Caco-2 (cell line): ENCODE measurements around the gene KCTD17. TPM values are rescaled to one million over a fixed set of nuclear protein-coding genes. Genes with fewer than 3 reads are reported as not detected.

Experiments used
- BruUV-seq: library from RNA; stranded (reverse); fragments of 400-500 nt; replicated peaks from 2 replicates; lab custom pipeline; 2021; lab: Mats Ljungman, UMichigan
- CTCF ChIA-PET: fragments of 300-600 bp; sonication (Branson Sonifier 250); formaldehyde crosslinking; loops from one replicate; lab custom pipeline; 2022; ENCODE audit warnings: antibody characterized with exemption; lab: Charles Lee
- POLR2A ChIA-PET: fragments of 300-600 bp; sonication (Branson Sonifier 250); formaldehyde crosslinking; loops from one replicate; lab custom pipeline; 2022; ENCODE audit warnings: antibody characterized with exemption; lab: Charles Lee
- DNase-seq, 2 experiments: peaks; one replicate each; pipeline versions ENCODE4 v3.0.0 to v3.0.0-alpha.2; 2020 to 2022
- H3K27me3 ChIP-seq: replicated peaks from 2 replicates; pipeline ENCODE4 v1.6.0; 2011; ENCODE audit warnings: low read length; ENCODE audit not compliant: control insufficient read depth, insufficient read depth
- H3K36me3 ChIP-seq: 2 replicates; pipeline ENCODE4 v1.5.1; 2011; ENCODE audit warnings: low read length; ENCODE audit not compliant: control insufficient read depth, insufficient read depth
- H3K4me1 ChIP-seq: fragments of 250-450 bp; sonication (Bioruptor Pico); 2 replicates; pipeline ENCODE4 v1.5.1; 2020; ENCODE audit warnings: mild to moderate bottlenecking
- H3K4me3 ChIP-seq: 2 replicates; pipeline ENCODE4 v1.5.1; 2011; ENCODE audit warnings: low read depth, mild to moderate bottlenecking, control low read depth, low read length
- H3K9me3 ChIP-seq: fragments of 250-450 bp; sonication (Bioruptor Pico); 2 replicates; pipeline ENCODE4 v1.5.1; 2020; ENCODE audit warnings: mild to moderate bottlenecking, moderate library complexity
- H3K27ac Mint-ChIP-seq: one replicate; pipeline ENCODE4 v1.8.0; 2022; ENCODE audit warnings: mixed read lengths; ENCODE audit not compliant: unreplicated experiment
- H3K27me3 Mint-ChIP-seq: one replicate; pipeline ENCODE4 v1.8.0; 2022; ENCODE audit warnings: mixed read lengths; ENCODE audit not compliant: insufficient read depth, unreplicated experiment
- H3K36me3 Mint-ChIP-seq: one replicate; pipeline ENCODE4 v1.8.0; 2022; ENCODE audit warnings: mild to moderate bottlenecking, mixed read lengths; ENCODE audit not compliant: insufficient read depth, unreplicated experiment
- H3K4me1 Mint-ChIP-seq: one replicate; pipeline ENCODE4 v1.8.0; 2022; ENCODE audit warnings: low read depth, mixed read lengths; ENCODE audit not compliant: unreplicated experiment
- H3K4me3 Mint-ChIP-seq: one replicate; pipeline ENCODE4 v1.8.0; 2022; ENCODE audit warnings: mild to moderate bottlenecking, moderate library complexity, mixed read lengths; ENCODE audit not compliant: unreplicated experiment
- H3K9me3 Mint-ChIP-seq: one replicate; pipeline ENCODE4 v1.8.0; 2022; ENCODE audit warnings: mixed read lengths; ENCODE audit not compliant: unreplicated experiment
- intact Hi-C: fragments of 100-400 bp; cut with micrococcal nuclease; formaldehyde crosslinking; loops from one replicate; pipeline ENCODE4 v1.10.0; 2022; ENCODE audit not compliant: unreplicated experiment
- total RNA-seq: library from RNA; stranded (reverse); gene quantifications from 2 replicates; pipeline ENCODE4 v1.2.3, GENCODE V29; 2022
- TF ChIP-seq, protein P1 (sequence below), 2 experiments: fragments of 200-600 bp in 1 of 2; IDR thresholded peaks; 1 replicate in 1 of 2; 2 replicates in 1 of 2; pipeline versions ENCODE4 v1.5.1 to v1.8.0; 2011 to 2022; ENCODE audit warnings: antibody characterized with exemption in 1 of 2, control low read depth in 1 of 2, inconsistent platforms in 1 of 2, low read depth in 1 of 2, low read length in 1 of 2, mild to moderate bottlenecking in 1 of 2, moderate library complexity in 1 of 2; ENCODE audit not compliant: insufficient read depth in 1 of 2, severe bottlenecking in 1 of 2, unreplicated experiment in 1 of 2

The KCTD17 gene
- total RNA-seq, 1 experiment from 2014 or later: 19.8 TPM

DNA sequence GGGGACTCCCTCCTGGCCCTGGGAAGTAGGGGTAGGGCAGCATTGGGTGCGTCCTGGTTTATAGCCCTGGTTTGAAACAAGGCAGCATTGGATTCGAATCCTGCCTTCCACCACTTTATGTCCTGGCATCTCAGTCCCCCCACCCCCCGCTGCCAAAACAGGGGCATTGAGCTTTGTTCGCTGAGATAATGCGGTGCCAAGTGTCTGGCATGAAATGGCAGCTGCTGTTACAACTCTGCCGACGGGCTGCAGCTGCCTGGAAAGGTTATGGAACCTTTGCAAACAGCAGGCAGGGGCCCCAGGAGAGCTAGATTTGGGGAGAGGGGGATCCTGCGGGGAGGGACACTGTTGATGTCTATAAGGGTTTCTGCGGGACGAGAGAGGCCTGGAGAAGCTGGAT, 34.2 kb upstream of the KCTD17 start:
- no TSS peak for BruUV-seq
- Histone ChIP-seq H3K4me1 (peaks cover 16% of the 10 kb centered on the region; the same call in 1 of the 2 replicates), H3K9me3 (no peaks in the 10 kb centered on the region), H3K36me3 (peaks cover 2% of the 10 kb centered on the region), H3K4me3 (no peak overlapping the region), H3K27me3 (no peaks in the 10 kb centered on the region; the same call in 1 of the 2 replicates)
- ChIA-PET CTCF (interaction anchor here (4.9 kb wide), 1 partner anchor 14 kb away, joined by 29 read pairs; no protein-coding TSS in a partner anchor), POLR2A (interaction anchor here (0.6 to 2.5 kb wide), 2 partner anchors 15 to 19 kb away, joined by 8 to 39 read pairs; no protein-coding TSS in a partner anchor)
- Mint-ChIP-seq H3K27ac (no peak overlapping the region), H3K36me3 (peaks cover 22% of the 10 kb centered on the region), H3K27me3 (no peaks in the 10 kb centered on the region), H3K4me1 (no peaks in the 10 kb centered on the region), H3K9me3 (no peaks in the 10 kb centered on the region), H3K4me3 (peak overlapping the region; percentile 96)
- intact Hi-C loops: no loop called here
- DNase-seq: no peak
- TF ChIP-seq, protein P1, sequence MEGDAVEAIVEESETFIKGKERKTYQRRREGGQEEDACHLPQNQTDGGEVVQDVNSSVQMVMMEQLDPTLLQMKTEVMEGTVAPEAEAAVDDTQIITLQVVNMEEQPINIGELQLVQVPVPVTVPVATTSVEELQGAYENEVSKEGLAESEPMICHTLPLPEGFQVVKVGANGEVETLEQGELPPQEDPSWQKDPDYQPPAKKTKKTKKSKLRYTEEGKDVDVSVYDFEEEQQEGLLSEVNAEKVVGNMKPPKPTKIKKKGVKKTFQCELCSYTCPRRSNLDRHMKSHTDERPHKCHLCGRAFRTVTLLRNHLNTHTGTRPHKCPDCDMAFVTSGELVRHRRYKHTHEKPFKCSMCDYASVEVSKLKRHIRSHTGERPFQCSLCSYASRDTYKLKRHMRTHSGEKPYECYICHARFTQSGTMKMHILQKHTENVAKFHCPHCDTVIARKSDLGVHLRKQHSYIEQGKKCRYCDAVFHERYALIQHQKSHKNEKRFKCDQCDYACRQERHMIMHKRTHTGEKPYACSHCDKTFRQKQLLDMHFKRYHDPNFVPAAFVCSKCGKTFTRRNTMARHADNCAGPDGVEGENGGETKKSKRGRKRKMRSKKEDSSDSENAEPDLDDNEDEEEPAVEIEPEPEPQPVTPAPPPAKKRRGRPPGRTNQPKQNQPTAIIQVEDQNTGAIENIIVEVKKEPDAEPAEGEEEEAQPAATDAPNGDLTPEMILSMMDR (IDR thresholded peaks at IDR 0.05; ENCODE audit: insufficient read depth in 1 of 2, low read depth in 1 of 2, low read length in 1 of 2, severe bottlenecking in 1 of 2, unreplicated experiment in 1 of 2): no peak

GRCh38 chr22:37018086-37018814, 33.3 kb upstream of the KCTD17 start:
- TF ChIP-seq, protein P1 (IDR thresholded peaks at IDR 0.05; ENCODE audit: insufficient read depth in 1 of 2, low read depth in 1 of 2, low read length in 1 of 2, severe bottlenecking in 1 of 2, unreplicated experiment in 1 of 2): no peak
- ChIA-PET POLR2A (interaction anchor here (1.0 to 2.5 kb wide), 3 partner anchors 14 to 174 kb away, joined by 3 to 39 read pairs (median 17); no protein-coding TSS in a partner anchor), CTCF (interaction anchor here (1.5 to 4.9 kb wide), 3 partner anchors 13 to 33 kb away, joined by 4 to 29 read pairs (median 15); partner anchors contain the start of gene KCTD17)
- peaks cover 16% of the 10 kb centered on the region; the same call in 1 of the 2 replicates for H3K4me1 ChIP-seq
- H3K36me3 Mint-ChIP-seq: peaks cover 22% of the 10 kb centered on the region
- no peaks in the 10 kb centered on the region for H3K4me1 Mint-ChIP-seq
- no peaks in the 10 kb centered on the region for H3K9me3 Mint-ChIP-seq
- peaks cover 2% of the 10 kb centered on the region for H3K36me3 ChIP-seq
- H3K27me3 Mint-ChIP-seq: no peaks in the 10 kb centered on the region
- no peaks in the 10 kb centered on the region for H3K9me3 ChIP-seq
- no TSS peak for BruUV-seq
- no peak for DNase-seq
- peak overlapping the region; percentile 96 for H3K4me3 Mint-ChIP-seq
- intact Hi-C loops: no loop called here
- no peaks in the 10 kb centered on the region; the same call in 1 of the 2 replicates for H3K27me3 ChIP-seq
- peak overlapping the region; percentile 70 for H3K4me3 ChIP-seq
- peak overlapping the region; percentile 78 for H3K27ac Mint-ChIP-seq

DNA sequence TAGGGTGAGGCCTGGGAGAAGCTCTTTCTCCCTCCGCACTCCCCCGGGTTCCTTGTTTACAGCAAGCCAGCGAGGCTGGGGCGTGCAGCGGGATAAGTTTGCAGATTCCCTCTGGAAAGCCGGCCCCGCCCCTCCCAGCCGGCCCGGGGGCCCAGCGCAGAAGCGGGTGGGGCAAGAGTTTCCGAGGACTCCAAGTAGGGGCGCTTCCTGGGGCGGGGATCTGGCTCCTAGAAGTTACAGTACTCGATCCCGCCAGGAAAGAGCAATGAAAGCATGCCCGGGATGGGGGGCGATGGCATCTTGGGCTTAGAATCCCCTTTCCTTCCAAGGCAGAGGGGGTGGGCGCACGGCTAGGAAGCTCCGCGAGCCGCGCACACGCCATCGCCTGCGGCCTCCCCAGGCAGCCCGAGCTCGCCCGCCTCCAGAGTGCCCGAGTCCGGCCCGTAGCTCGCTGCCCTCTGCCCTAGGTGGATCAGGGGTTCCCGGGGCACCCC, 32.7 kb upstream of the KCTD17 start:
- peaks cover 16% of the 10 kb centered on the region; the same call in 1 of the 2 replicates for H3K4me1 ChIP-seq
- H3K36me3 ChIP-seq: peaks cover 2% of the 10 kb centered on the region
- H3K27me3 ChIP-seq: no peaks in the 10 kb centered on the region; the same call in 1 of the 2 replicates
- H3K9me3 Mint-ChIP-seq: no peaks in the 10 kb centered on the region
- H3K27ac Mint-ChIP-seq: peak overlapping the region; percentile 78
- TSS peak; percentile 35 for BruUV-seq
- DNase-seq: peak in 1 of 2 experiments; percentile 65
- H3K4me3 ChIP-seq: peak overlapping the region; percentile 70
- no peaks in the 10 kb centered on the region for H3K9me3 ChIP-seq
- CTCF ChIA-PET: interaction anchor here (0.7 to 4.9 kb wide), 5 partner anchors 13 to 163 kb away, joined by 3 to 29 read pairs (median 10); partner anchors contain the start of gene KCTD17
- no peaks in the 10 kb centered on the region for H3K27me3 Mint-ChIP-seq
- intact Hi-C loops: no loop called here
- TF ChIP-seq, protein P1 (IDR thresholded peaks at IDR 0.05; ENCODE audit: insufficient read depth in 1 of 2, low read depth in 1 of 2, low read length in 1 of 2, severe bottlenecking in 1 of 2, unreplicated experiment in 1 of 2): no peak
- POLR2A ChIA-PET: interaction anchor here (0.5 to 2.5 kb wide), 7 partner anchors 14 to 825 kb away, joined by 3 to 39 read pairs (median 4); partner anchors contain the start of genes ANKRD54, C1QTNF6 and LGALS2
- H3K36me3 Mint-ChIP-seq: peaks cover 22% of the 10 kb centered on the region
- H3K4me3 Mint-ChIP-seq: peak overlapping the region; percentile 96
- no peaks in the 10 kb centered on the region for H3K4me1 Mint-ChIP-seq
